ENCODE results near the gene WNT5B.
A peak's percentile ranks its signal among the peaks of the same experiment; 100 is the strongest.

The WNT5B gene

DNA sequence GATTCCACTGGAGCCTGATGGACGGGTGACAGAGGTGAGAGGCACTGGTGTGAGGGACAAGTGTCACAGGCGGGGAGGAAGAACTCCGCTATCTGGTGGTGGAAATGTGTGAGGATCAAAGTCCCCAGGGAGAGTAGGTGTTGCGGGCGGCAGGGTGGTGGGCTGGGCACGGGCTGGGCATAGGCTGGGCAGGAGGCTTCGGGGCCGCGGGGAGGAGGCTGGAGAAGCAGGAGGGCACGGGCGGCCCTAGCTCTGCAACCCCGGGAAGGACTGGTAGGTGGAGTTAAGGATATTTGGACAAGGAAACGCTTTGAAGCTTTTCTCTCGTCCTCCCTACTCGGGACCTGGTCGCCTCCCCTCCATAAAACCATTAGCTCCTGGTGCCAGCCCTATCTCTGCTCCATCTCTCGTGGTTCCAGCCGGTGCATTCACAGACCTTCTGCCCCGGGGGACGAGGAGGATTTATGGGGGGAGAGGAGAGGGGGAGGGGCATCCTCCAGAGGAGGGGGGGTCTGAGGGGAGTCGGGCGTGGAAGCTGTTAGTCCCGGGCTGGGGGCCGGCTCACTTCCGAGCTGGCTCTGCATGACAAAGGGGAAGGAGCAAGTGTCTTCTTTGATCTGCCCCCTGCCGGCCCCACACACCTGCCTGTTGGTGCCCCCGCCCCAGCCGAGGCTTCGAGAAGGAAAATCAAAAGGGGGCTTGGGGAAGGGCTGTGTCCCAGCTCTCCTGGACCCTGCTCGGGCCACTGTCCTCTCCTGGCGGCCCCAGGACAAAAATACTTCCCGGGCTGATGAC lies 504 bp downstream of the WNT5B start:
- DNase-seq (ENCODE audit: low read depth in 1 of 2, low spot score in 1 of 2), result no peak

GRCh38 chr12:1630133-1630826 lies 1.2 kb downstream of the WNT5B start:
- DNase-seq (ENCODE audit: low read depth in 1 of 2, low spot score in 1 of 2), result no peak

GRCh38 chr12:1630827-1631591 lies 2.0 kb downstream of the WNT5B start:
- DNase-seq (ENCODE audit: low read depth in 1 of 2, low spot score in 1 of 2), result no peak

GRCh38 chr12:1632702-1633101 lies 3.7 kb downstream of the WNT5B start:
- no peak for DNase-seq (ENCODE audit: low read depth in 1 of 2, low spot score in 1 of 2)

- DNase-seq (ENCODE audit: low read depth in 1 of 2, low spot score in 1 of 2), result no peak
These were observed 4.4 kb downstream of the WNT5B start for GRCh38 chr12:1633459-1633858.

DNA sequence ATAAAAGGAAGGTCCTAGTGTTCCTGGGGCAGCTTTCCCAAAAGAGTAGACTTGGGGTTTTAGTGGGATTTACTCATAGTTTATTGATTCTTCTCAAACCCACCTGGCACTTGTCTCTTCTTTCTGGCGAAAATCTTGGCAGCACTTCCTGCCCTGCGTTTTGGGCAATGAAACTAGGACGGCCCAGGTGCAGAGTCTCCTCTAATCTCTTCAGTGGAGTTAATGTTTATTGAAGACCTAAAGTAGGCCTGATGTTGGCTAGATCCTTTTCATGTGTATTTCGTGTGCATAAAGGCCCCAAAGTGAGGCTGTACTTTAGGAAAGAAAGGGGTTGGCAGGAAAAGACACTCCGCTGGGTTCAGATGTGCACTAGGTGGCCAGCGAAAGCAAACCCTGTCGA lies 5.1 kb downstream of the WNT5B start:
- no peak for DNase-seq (ENCODE audit: low read depth in 1 of 2, low spot score in 1 of 2)

GRCh38 chr12:1634590-1635191 lies 5.7 kb downstream of the WNT5B start:
- DNase-seq (ENCODE audit: low read depth in 1 of 2, low spot score in 1 of 2), result peak; percentile 27 to 39

GRCh38 chr12:1635301-1636095 lies 6.5 kb downstream of the WNT5B start:
- no peak for DNase-seq (ENCODE audit: low read depth in 1 of 2, low spot score in 1 of 2)

DNA sequence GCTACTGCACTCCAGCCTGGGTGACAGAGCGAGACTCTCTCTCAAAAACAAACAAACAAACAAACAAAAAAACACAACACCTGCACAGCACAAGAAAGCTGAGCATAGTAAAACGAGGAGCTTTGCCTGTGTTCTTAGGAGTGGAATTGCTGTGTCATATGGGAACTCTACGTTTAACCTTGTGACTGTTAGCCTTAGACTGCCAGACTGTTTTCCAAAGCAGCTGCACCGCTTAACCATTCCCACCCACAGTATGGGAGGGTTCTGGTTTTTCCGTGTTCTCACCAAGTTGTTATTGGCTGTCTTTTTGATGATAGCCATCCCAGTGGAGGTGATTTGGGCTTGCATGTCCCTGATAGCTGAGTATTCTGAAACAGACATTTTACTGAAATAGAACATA lies 9.2 kb downstream of the WNT5B start:
- DNase-seq (ENCODE audit: low read depth in 1 of 2, low spot score in 1 of 2), result no peak

GRCh38 chr12:1639538-1639937 lies 10.5 kb downstream of the WNT5B start:
- DNase-seq (ENCODE audit: low read depth in 1 of 2, low spot score in 1 of 2), result no peak

DNA sequence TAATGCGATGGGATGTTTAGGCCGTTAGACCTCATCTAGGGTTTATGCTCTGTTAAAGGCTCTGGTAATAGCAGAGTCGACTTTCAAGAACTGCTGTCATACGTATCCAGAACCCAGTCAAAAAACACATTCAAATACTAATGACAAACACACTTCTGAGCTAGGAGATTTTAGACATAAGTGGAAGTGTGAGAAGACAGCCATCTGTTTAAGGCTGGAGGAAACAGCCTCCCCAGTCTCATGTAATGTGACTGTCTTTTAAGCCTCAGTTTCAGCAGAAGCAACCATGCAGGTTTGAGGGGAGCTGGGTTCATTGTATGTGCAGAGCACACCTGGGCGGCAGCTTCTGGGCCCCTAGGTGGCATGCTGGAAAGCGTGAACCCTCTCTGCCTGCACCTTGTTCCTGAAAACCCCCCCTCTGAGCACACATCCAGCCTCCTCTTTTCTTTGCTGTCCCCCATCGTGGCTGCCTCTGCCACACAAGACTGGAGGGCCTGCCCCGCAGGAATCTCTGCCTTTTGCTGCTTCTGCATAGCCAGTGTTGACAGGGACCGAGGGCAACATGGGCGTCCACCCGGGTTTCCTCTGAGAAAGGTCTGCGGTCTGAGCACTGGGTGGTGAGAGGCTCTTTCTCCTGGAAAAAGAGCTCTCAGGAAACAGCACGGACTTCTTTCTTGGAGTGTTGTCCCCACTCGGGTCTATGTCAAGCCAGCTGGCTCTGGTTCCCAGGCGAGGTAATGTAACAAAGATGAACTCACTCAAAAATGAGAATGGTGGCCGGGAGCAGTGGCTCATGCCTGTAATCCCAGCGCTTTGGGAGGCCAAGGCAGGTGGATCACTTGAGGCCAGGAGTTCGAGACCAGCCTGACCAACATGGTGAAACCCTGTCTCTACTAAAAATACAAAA lies 11.6 kb downstream of the WNT5B start:
- no peak for DNase-seq (ENCODE audit: low read depth in 1 of 2, low spot score in 1 of 2)

- DNase-seq (ENCODE audit: low read depth in 1 of 2, low spot score in 1 of 2), result no peak
These were observed 13.5 kb downstream of the WNT5B start for GRCh38 chr12:1642513-1642912.

GRCh38 chr12:1643043-1643442 lies 14.0 kb downstream of the WNT5B start:
- DNase-seq (ENCODE audit: low read depth in 1 of 2, low spot score in 1 of 2), result no peak

DNA sequence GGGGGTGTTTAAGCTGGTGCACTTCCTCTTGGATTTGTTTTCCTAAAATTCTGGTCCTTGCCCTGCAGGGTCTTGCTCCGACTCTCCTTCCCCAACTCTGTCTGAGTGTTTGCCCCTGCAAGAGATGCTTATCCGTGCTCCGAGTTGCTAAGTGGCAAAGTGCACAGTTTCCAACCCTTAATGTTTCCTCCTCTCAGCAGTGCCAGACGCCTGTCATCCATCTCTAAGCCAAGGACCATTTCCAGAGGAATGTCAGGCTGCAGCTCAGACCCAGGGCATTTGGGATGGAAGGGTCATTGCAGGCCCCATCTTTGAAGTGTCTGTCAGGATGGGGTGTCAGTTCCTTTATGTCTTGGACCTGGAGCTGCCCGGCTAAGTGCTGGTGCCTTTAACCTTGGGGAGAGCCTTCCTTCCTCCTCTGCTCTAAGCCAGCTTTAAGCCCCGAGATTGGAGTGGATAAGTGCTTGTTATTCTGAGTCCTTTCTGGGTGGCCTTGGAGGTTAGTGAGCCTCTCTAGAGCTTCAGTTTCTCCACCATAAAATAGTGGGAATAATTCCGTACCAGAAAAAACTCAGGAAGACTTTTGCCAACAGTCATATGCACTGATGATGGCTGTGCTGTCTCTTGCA lies 15.0 kb downstream of the WNT5B start:
- DNase-seq (ENCODE audit: low read depth in 1 of 2, low spot score in 1 of 2), result no peak

DNA sequence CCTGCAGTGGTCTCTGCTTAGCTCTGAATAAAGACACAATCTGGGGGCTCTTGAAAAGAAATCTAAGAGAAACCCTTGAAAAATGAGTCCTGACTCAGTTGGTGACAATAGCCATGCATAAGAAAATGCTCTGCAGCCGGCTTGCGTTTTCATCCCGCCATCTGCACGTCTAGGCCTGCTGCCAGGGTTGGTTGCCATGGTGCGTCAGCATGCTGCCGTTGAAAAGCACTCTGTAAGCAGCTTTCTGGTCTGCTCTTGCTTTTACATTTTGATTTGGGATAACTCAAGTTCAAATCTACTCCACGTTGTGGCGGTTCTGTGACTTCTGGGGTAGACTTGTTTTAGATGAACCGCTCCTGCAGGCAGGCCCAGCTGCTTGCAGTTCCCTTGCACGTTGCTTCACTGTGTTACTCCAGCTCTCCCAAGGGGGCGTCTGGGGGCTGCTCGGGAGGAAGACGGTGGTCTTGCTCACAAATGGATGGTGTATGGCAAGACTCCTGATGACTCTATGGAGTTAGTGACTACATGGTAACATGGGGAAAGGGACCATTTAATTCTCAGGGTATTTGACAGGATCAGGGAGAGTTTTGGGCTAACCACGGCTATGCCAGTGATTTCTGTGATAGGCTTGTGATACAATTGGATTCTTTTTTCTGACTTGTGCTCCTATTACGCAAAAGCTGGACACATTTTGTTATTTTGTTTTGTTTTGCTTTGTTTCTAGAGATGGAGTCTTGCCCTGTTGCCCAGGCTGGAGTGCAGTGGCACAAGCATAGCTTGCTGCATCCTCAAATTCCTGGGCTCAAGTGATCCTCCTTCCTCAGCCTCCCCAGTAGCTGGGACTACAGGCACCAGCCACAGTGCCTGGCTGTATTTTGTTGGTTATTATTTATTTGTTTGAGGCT lies 15.8 kb downstream of the WNT5B start:
- DNase-seq (ENCODE audit: low read depth in 1 of 2, low spot score in 1 of 2), result no peak

GRCh38 chr12:1645819-1646218 lies 16.8 kb downstream of the WNT5B start:
- DNase-seq (ENCODE audit: low read depth in 1 of 2, low spot score in 1 of 2), result no peak

- no peak for DNase-seq (ENCODE audit: low read depth in 1 of 2, low spot score in 1 of 2)
These were observed 17.7 kb downstream of the WNT5B start for GRCh38 chr12:1646569-1647284.

DNA sequence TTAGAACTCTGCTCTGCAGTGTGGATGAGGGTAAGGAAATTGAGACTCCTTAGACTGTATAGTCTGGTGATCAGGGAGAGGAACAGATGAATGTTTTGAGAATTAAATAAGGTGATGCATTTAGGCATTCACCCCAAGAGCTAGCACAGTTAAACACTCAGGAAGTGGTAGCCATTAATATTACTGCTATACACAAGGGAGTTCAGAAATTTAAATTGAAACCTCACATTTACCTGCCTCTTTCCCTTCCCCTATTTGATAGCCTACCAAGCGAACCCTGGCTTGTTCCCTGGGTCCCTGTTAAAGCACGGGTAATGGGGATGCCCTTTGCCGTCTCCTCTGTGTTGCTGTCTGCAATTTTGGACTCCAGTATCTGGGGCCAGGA lies 18.2 kb downstream of the WNT5B start:
- DNase-seq (ENCODE audit: low read depth in 1 of 2, low spot score in 1 of 2), result no peak
